GM12878 (cell line): ENCODE measurements around the gene GRN. TPM values are rescaled to one million over a fixed set of nuclear protein-coding genes. Genes with fewer than 3 reads are reported as not detected.

Source experiments
- ATAC-seq: fragments of 200-7000 bp; cut with Tn5 transposase; 3 replicates; pipeline ENCODE4 v1.9.1; 2020; ENCODE audit warnings: mild to moderate bottlenecking, moderate library complexity
- BruUV-seq: library from RNA; stranded (reverse); fragments of 400-500 nt; replicated peaks from 2 replicates; lab custom pipeline; 2021; lab: Mats Ljungman, UMichigan
- CTCF ChIA-PET: fragments of 300-600 bp; sonication (Branson Sonifier 250); formaldehyde crosslinking; extraction: SDS; loops from one replicate; lab custom pipeline; 2021; ENCODE audit warnings: inconsistent platforms; lab: Yijun Ruan, JAX
- POLR2A ChIA-PET: fragments of 350-600 bp; formaldehyde crosslinking; extraction: SDS; loops from one replicate; lab custom pipeline; 2021; ENCODE audit warnings: inconsistent platforms; lab: Charles Lee
- RAD21 ChIA-PET: fragments of 300-600 bp; sonication (Branson Sonifier 250); formaldehyde crosslinking; loops from one replicate; lab custom pipeline; 2023; ENCODE audit warnings: antibody characterized with exemption; ENCODE audit not compliant: unreplicated experiment; lab: Charles Lee
- SMC1A ChIA-PET: fragments of 300-600 bp; sonication (Branson Sonifier 250); formaldehyde crosslinking; loops from one replicate; lab custom pipeline; 2023; ENCODE audit not compliant: unreplicated experiment, uncharacterized antibody; lab: Charles Lee
- DNase-seq: peaks from one replicate; pipeline ENCODE4 v3.0.0-alpha.2; 2011; ENCODE audit warnings: low read depth, low spot score
- FAIRE-seq: peaks from 3 replicates; lab custom pipeline; 2011; peaks lifted over from hg19 to GRCh38; lab: Jason Lieb, UNC
- H2AFZ ChIP-seq: 2 replicates; pipeline ENCODE4 v1.6.0; 2011; ENCODE audit warnings: low read depth, low read length, control low read depth; ENCODE audit not compliant: control insufficient read depth
- H3K27ac ChIP-seq: 2 replicates; pipeline ENCODE4 v1.5.1; 2011; ENCODE audit warnings: control low read depth; ENCODE audit not compliant: control insufficient read depth, insufficient read depth
- H3K27me3 ChIP-seq, 2 experiments: replicated peaks in 1 of 2; 2 replicates each; pipeline versions ENCODE4 v1.6.0 to v1.6.1; 2011; ENCODE audit warnings: low read length in 1 of 2; ENCODE audit not compliant: control insufficient read depth in 2 of 2, insufficient read depth in 2 of 2
- H3K36me3 ChIP-seq, 2 experiments: 2 replicates each; pipeline ENCODE4 v1.5.1; 2011; ENCODE audit warnings: low read length in 1 of 2; ENCODE audit not compliant: control insufficient read depth in 2 of 2, insufficient read depth in 2 of 2
- H3K4me1 ChIP-seq: 2 replicates; pipeline ENCODE4 v1.6.1; 2011; ENCODE audit warnings: mild to moderate bottlenecking, low read length, moderate library complexity, mixed read lengths; ENCODE audit not compliant: control insufficient read depth, insufficient read depth
- H3K4me2 ChIP-seq: 2 replicates; pipeline ENCODE4 v1.6.0; 2011; ENCODE audit warnings: control low read depth; ENCODE audit not compliant: control insufficient read depth, insufficient read depth
- H3K4me3 ChIP-seq: fragments of 200-600 bp; sonication (generic); 2 replicates; pipeline ENCODE4 v1.5.1; 2016
- H3K79me2 ChIP-seq: 2 replicates; pipeline ENCODE4 v1.6.0; 2011; ENCODE audit warnings: low read length; ENCODE audit not compliant: control insufficient read depth, insufficient read depth
- H3K9ac ChIP-seq: 2 replicates; pipeline ENCODE4 v1.8.0; 2011; ENCODE audit warnings: low read length, control low read depth, mixed read lengths; ENCODE audit not compliant: control insufficient read depth, insufficient read depth
- H3K9me3 ChIP-seq: replicated peaks from 3 replicates; pipeline ENCODE4 v1.5.1; 2011; ENCODE audit warnings: mild to moderate bottlenecking, low read length; ENCODE audit not compliant: control insufficient read depth, insufficient read depth
- H4K20me1 ChIP-seq: 2 replicates; pipeline ENCODE4 v1.6.0; 2011; ENCODE audit not compliant: control insufficient read depth, insufficient read depth
- ASH2L ChIP-seq: fragments of 300-600, 200-600 bp; sonication (generic); IDR thresholded peaks from 2 replicates; pipeline ENCODE4 v1.6.1; 2017; ENCODE audit warnings: low read depth, mild to moderate bottlenecking, borderline replicate concordance
- CEBPZ ChIP-seq: fragments of 150-350 bp; IDR thresholded peaks from 2 replicates; pipeline ENCODE4 v1.6.1; 2016; ENCODE audit warnings: low read depth, low read length
- CHD2 ChIP-seq: IDR thresholded peaks from 2 replicates; pipeline ENCODE4 v1.6.1; 2011; ENCODE audit warnings: low read depth, low read length, improper control_type of control experiment, borderline replicate concordance
- CREM ChIP-seq: IDR thresholded peaks from 2 replicates; pipeline ENCODE4 v1.6.1; 2014; ENCODE audit warnings: antibody characterized with exemption, low read depth
- FOXK2 ChIP-seq: fragments of 450-650 bp; IDR thresholded peaks from 2 replicates; pipeline ENCODE4 v1.6.1; 2017; ENCODE audit warnings: mild to moderate bottlenecking, moderate library complexity
- GABPA ChIP-seq: IDR thresholded peaks from 2 replicates; pipeline ENCODE4 v1.6.1; 2014; ENCODE audit warnings: antibody characterized with exemption, low read depth, mild to moderate bottlenecking, inconsistent platforms
- IRF4 ChIP-seq: IDR thresholded peaks from 2 replicates; pipeline ENCODE4 v1.6.1; 2011; ENCODE audit warnings: low read depth, low read length
- KDM1A ChIP-seq: fragments of 200-600 bp; sonication (generic); IDR thresholded peaks from 2 replicates; pipeline ENCODE4 v1.6.1; 2016; ENCODE audit warnings: borderline replicate concordance
- NFXL1 ChIP-seq: fragments of 450-650 bp; IDR thresholded peaks from 2 replicates; pipeline ENCODE4 v1.6.1; 2017; ENCODE audit warnings: antibody characterized with exemption, mild to moderate bottlenecking, borderline replicate concordance
- PAX5 ChIP-seq: IDR thresholded peaks from 2 replicates; pipeline ENCODE4 v1.6.1; 2011; ENCODE audit warnings: low read depth, low read length, borderline replicate concordance
- PAX8 ChIP-seq: fragments of 450-650 bp; IDR thresholded peaks from 2 replicates; pipeline ENCODE4 v1.6.1; 2017; ENCODE audit warnings: mild to moderate bottlenecking, moderate library complexity
- RB1 ChIP-seq: fragments of 450-650 bp; formaldehyde crosslinking; IDR thresholded peaks from 2 replicates; pipeline ENCODE4 v1.6.1; 2017; ENCODE audit warnings: mild to moderate bottlenecking, borderline replicate concordance
- RUNX3 ChIP-seq: IDR thresholded peaks from 2 replicates; pipeline ENCODE4 v1.6.1; 2012; ENCODE audit warnings: low read length, inconsistent platforms
- SREBF2 ChIP-seq: IDR thresholded peaks from 2 replicates; pipeline ENCODE4 v1.6.1; 2012; ENCODE audit warnings: mild to moderate bottlenecking, low read length
- STAT3 ChIP-seq: IDR thresholded peaks from 2 replicates; pipeline ENCODE4 v1.6.1; 2011; ENCODE audit warnings: low read depth, low read length, improper control_type of control experiment
- TARDBP ChIP-seq: IDR thresholded peaks from 2 replicates; pipeline ENCODE4 v1.6.1; 2016; ENCODE audit warnings: borderline replicate concordance
- WGBS: methylation state at CpG from one replicate; pipeline ENCODE4 v1.1.6; 2016; ENCODE audit warnings: low lambda C conversion rate; ENCODE audit not compliant: insufficient replicate concordance, insufficient coverage; ENCODE audit errors: missing lambda C conversion rate; 5-methylcytosine and 5-hydroxymethylcytosine counted together
- in situ Hi-C: fragments of 300-500 bp; cut with MboI; formaldehyde crosslinking; loops from 9 replicates; pipeline ENCODE4 v1.14.3; 2018; ENCODE audit warnings: mixed read lengths
- intact Hi-C: fragments of 100-400 bp; cut with micrococcal nuclease; formaldehyde crosslinking; loops from one replicate; pipeline ENCODE4 v1.14.2; 2022; ENCODE audit not compliant: unreplicated experiment
- polyA plus RNA-seq, 11 experiments: library from polyadenylated mRNA; depleted of rRNA in 4 of 11; unstranded in 6 of 11; stranded (reverse) in 5 of 11; fragments of >200 nt; fragmentation: Nextera tagmentation in 4 of 11; fragmentation: Illumina TruSeq in 1 of 11; extraction: Ambion mirVana in 4 of 11; extraction: Trizol in 1 of 11; gene quantifications; 1 replicate in 1 of 11; 2 replicates in 10 of 11; pipeline versions ENCODE4 v1.2.1 to v1.2.3, GENCODE V29; 2011 to 2016; ENCODE audit warnings: inconsistent platforms in 2 of 11, missing spikeins in 2 of 11, low read depth in 1 of 11
- total RNA-seq, 4 experiments: library from RNA; depleted of rRNA in 3 of 4; stranded (reverse); fragments of >200 nt in 3 of 4; fragmentation: Illumina TruSeq in 1 of 4; extraction: Trizol in 1 of 4; gene quantifications; 2 replicates each; pipeline versions ENCODE4 v1.2.1 to v1.2.3, GENCODE V29; 2013 to 2021
- TF ChIP-seq, protein P1 (sequence below): IDR thresholded peaks from 2 replicates; pipeline ENCODE4 v1.6.1; 2011; ENCODE audit warnings: low read depth, low read length, improper control_type of control experiment, borderline replicate concordance

GRN gene
- total and polyA plus RNA-seq, 10 of the 15 experiments (the other 5 are each of a cell fraction or from before 2014, with no cell fraction given) = 22.3 to 389 (median 139) TPM

DNA sequence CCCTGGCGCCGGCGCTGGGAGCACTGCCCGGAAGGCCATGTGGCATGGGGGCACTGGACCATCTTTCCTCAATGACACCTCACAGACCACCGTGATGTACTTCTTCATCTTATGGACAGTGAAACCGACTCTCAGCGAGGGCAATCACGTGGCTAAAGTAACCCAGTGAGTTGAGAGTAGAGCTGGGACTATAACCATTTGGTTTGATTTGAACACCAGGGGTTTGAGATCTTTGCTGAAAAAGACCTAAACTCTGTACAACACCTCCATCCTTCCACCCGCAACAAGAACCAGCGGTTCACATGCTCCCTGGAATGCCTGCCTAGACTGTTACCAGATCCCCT is 41.1 kb downstream of the GRN start:
- Histone ChIP-seq H4K20me1 (no peaks in the 10 kb centered on the region), H3K4me2 (no peak overlapping the region), H2AFZ (no peak overlapping the region), H3K27me3 (no peaks in the 10 kb centered on the region; a peak in 2 of 4 replicates), H3K79me2 (no peaks in the 10 kb centered on the region)
- CTCF ChIA-PET = no interaction called here
- WGBS = 30% methylated on average over 10 of the region's 10 CpGs
- TF ChIP-seq STAT3 (no peak), CHD2 (no peak)
- TF ChIP-seq, protein P1, sequence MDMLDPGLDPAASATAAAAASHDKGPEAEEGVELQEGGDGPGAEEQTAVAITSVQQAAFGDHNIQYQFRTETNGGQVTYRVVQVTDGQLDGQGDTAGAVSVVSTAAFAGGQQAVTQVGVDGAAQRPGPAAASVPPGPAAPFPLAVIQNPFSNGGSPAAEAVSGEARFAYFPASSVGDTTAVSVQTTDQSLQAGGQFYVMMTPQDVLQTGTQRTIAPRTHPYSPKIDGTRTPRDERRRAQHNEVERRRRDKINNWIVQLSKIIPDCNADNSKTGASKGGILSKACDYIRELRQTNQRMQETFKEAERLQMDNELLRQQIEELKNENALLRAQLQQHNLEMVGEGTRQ = no peak
- TF ChIP-seq, all 136 proteins: peak for 0
- POLR2A ChIA-PET = no interaction called here
- Histone ChIP-seq H3K27ac (no peak overlapping the region), H3K4me3 (no peak overlapping the region), H3K9ac (no peak overlapping the region), H3K4me1 (peaks cover 3% of the 10 kb centered on the region; the same call in 1 of the 2 replicates), H3K36me3 (no peaks in the 10 kb centered on the region), H3K9me3 (no peaks in the 10 kb centered on the region)
- no peak for ATAC-seq
- RAD21 ChIA-PET = interaction anchor here (1.0 kb wide), 1 partner anchor 137 kb away, joined by 3 read pairs; no protein-coding TSS in a partner anchor
- in situ Hi-C loops (no loop called here), intact Hi-C loops (no loop called here)
- FAIRE-seq = no peak
- SMC1A ChIA-PET = no interaction called here
- BruUV-seq = no TSS peak
- DNase-seq = no peak

GRCh38 chr17:44387804-44388203 is 42.7 kb downstream of the GRN start:
- intact Hi-C loops = no loop called here
- WGBS = 61% methylated on average over 2 of the region's 2 CpGs
- ATAC-seq = no peak
- no peak for TF ChIP-seq IRF4
- TF ChIP-seq NFXL1 = no peak
- no peak for TF ChIP-seq RB1
- TF ChIP-seq PAX8 = no peak
- TF ChIP-seq TARDBP = no peak
- no peak for TF ChIP-seq KDM1A
- no peak for TF ChIP-seq GABPA
- TF ChIP-seq SREBF2 = no peak
- no peak for TF ChIP-seq ASH2L
- no peak for TF ChIP-seq PAX5
- no peak for TF ChIP-seq CREM
- no peak for TF ChIP-seq FOXK2
- no peak for TF ChIP-seq RUNX3
- no peak for TF ChIP-seq CEBPZ

More at GRCh38 chr17:44387804-44388203, 42.7 kb downstream of the GRN start:
- Histone ChIP-seq H3K4me2 (no peak overlapping the region), H3K36me3 (no peaks in the 10 kb centered on the region), H2AFZ (no peak overlapping the region), H3K4me3 (no peak overlapping the region), H4K20me1 (no peaks in the 10 kb centered on the region), H3K9ac (no peak overlapping the region), H3K4me1 (peaks cover 3% of the 10 kb centered on the region; the same call in 1 of the 2 replicates), H3K27me3 (no peaks in the 10 kb centered on the region; a peak in 2 of 4 replicates), H3K79me2 (no peaks in the 10 kb centered on the region), H3K9me3 (no peaks in the 10 kb centered on the region), H3K27ac (no peak overlapping the region)
- no peak for DNase-seq
- CTCF ChIA-PET = no interaction called here
- no TSS peak for BruUV-seq
- in situ Hi-C loops = no loop called here
- SMC1A ChIA-PET = no interaction called here
- POLR2A ChIA-PET = no interaction called here
- no peak for FAIRE-seq
- RAD21 ChIA-PET = no interaction called here
